ENCODE measurements around the gene SPPL3.
"Not testable (repeated sequence)": the region's sequence is repeated elsewhere in the genome, so short reads cannot be mapped to it uniquely, and the experiment has no call there.

The SPPL3 gene

GRCh38 chr12:120814903-120815429 lies 89.2 kb downstream of the SPPL3 start:
- no peak for DNase-seq

GRCh38 chr12:120814203-120814902 lies 89.8 kb downstream of the SPPL3 start:
- DNase-seq: no peak

DNA sequence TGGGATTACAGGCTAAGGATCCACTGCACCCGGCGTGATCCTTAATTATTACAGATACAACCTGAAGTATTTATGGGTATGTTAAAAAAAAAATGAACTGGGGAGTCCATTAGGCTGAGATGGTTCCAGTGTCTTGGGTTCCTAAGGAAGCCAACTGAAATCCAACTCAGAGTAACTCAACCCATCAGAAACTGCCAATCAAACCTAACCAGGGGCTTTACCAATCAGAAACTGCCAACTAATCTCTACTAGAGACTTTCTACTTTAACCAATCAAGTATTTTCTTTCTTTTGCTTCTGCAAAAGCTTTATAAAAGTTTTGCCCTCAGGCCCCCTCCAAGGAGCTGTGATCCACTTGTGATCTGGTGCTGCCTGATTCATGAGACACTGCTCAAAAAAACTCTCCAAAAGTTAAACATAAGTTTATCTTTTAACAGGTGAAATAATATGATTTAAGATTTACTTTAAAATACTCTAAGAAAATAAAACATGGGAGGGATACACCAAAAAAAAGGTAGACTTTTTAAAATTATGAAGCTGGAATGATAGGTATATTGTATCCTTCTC lies 90.5 kb downstream of the SPPL3 start:
- no peak for DNase-seq

- no peak for DNase-seq
Measured at GRCh38 chr12:120810021-120810420, 94.1 kb downstream of the SPPL3 start.

DNA sequence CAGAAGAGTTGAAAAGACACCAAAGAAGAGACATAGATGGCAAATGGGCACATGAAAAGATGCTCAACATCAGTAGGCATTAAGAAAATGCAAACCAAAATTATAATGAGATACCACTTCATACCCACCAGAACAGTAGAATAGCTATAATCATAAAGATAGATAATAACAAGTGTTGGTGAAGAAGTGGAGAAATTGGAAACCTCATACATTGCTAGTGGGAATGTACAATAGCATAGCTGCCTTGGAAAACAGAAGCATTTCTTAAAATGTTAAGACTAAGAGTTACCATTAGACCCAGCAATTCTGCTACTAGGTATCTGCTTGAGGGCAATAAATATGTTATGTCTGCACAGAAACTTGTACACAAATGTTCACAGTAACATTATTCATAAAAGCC lies 99.7 kb downstream of the SPPL3 start:
- no peak for DNase-seq

DNA sequence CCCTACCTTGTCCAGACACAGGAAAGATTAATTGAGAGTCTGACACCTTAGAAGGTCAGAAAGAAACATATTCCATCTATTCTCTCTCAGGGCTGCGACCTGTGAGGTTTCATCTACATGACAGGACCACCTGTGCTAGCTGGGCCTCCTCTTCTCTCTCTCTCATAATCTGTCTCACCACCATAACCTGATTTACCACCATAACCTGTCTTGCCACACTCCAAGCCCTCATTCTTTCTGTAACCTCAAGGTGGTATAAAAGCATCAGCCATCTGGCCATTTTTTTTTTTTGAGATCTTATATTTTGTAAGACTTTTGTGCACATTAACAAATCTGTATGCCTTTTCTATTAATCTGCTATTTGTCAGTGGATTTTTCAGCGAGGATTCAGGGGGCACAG lies 103.0 kb downstream of the SPPL3 start:
- no peak for DNase-seq

- no peak for DNase-seq
Measured at GRCh38 chr12:120800665-120801064, 103.5 kb downstream of the SPPL3 start.

- no peak for DNase-seq
Measured at GRCh38 chr12:120799243-120800045, 104.7 kb downstream of the SPPL3 start.

DNA sequence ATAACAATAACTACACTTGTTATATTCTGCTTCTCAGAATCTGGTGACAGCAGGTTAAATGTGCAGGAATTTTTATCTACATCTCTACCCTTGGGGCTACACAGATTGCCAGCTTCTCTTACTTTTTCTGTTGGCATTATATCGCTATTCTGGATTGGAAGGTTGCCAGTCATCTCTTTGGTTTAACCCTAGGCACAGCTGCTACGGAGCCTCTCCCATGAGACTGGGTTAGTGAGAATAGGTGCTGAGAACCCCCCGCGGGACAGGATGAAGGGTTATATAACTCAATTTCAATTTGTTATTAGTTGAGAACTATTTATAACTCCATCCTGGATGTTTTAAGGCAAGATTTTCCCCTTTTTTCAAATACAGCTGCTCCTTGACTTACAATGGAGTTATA lies 105.5 kb downstream of the SPPL3 start:
- no peak for DNase-seq

GRCh38 chr12:120797677-120798642 lies 106.2 kb downstream of the SPPL3 start:
- no peak for DNase-seq

- no peak for DNase-seq
Measured at GRCh38 chr12:120795441-120796178, 108.5 kb downstream of the SPPL3 start.

- DNase-seq: no peak
Measured at GRCh38 chr12:120793357-120793756, 110.8 kb downstream of the SPPL3 start.

- DNase-seq: not testable (repeated sequence)
Measured at GRCh38 chr12:120792456-120792855, 111.7 kb downstream of the SPPL3 start.

- no peak for DNase-seq
Measured at GRCh38 chr12:120791669-120792176, 112.4 kb downstream of the SPPL3 start.

DNA sequence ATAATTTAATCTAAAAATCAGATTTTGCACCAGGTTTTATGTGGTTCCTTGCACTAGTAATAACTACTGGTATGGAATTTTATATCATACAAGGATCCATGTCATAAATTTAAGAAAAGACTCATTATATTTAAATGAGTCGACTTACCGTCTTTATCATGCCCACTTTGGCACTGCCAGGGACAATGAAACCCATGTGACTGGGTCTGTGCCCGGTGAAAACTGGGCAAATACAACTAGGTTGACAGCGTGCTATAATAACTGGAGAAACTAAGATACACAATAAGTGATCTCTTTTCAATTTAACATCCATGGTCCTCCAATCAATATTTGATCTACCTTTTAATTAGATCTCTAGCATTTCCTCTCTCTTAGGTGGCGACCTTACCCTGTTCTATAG lies 114.0 kb downstream of the SPPL3 start:
- no peak for DNase-seq

GRCh38 chr12:120787889-120788288 lies 116.3 kb downstream of the SPPL3 start:
- DNase-seq: no peak

DNA sequence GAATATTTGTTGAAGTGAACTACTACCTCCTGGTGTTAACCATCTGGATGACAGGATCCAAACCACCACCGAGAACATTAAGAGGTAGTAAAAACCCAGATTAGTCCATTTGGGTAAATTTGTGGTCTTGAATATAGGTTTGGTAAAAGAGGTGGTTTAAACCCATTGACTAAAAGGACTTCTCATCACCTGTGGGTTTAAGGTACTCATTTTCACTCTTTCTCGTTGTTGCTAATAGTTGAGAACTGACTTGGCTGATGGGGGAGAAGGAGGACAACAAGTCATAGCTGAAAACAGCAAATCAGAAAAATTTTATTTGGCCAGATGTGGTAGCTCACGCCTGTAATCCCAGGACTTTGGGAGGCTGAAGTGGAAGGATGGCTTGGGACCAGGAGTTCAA lies 119.4 kb downstream of the SPPL3 start:
- DNase-seq: no peak

DNA sequence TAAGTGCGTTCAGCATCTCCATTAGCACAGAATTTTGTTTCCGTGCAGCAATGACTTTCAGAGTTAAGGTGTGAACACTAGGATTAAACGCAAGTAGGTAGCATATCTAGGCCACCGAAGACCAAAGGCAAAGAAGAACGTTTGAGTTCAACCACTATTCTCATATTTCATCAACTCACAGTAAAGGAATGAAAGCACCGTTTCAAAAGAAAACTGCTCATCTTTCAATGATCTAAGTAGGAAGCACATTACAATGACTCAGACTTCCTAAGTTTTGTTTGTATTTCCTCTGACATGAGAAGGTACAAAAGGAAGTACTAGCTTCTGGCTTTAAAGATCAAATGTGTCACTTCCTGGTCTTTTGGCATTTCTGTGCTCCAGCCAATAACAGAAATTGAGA lies 121.0 kb downstream of the SPPL3 start:
- no peak for DNase-seq

GRCh38 chr12:120775862-120776552 lies 128.2 kb downstream of the SPPL3 start:
- no peak for DNase-seq

GRCh38 chr12:120774169-120774916 lies 129.8 kb downstream of the SPPL3 start:
- no peak for DNase-seq

Measured in NCI-H2227 treated with DMSO at 0.1 percent for 48 hours (cell line).